Right ventricle myocardium superior (tissue), 1 donor: ENCODE measurements around the gene FAM120A. TPM values are rescaled to one million over a fixed set of nuclear protein-coding genes. Genes with fewer than 3 reads are reported as not detected.
"Not testable (repeated sequence)": the region's sequence is repeated elsewhere in the genome, so short reads cannot be mapped to it uniquely, and the experiment has no call there.

Source experiments
- ATAC-seq: fragments of 200-7000 bp; cut with Tn5 transposase; one replicate; pipeline ENCODE4 v1.9.1; 2020; ENCODE audit warnings: mild to moderate bottlenecking; ENCODE audit not compliant: poor library complexity
- DNase-seq: peaks from one replicate; pipeline ENCODE4 v3.0.0-alpha.2; 2020
- intact Hi-C: fragments of 100-400 bp; cut with DNase I; formaldehyde crosslinking; loops from one replicate; pipeline ENCODE4 v1.11.2; 2022
- total RNA-seq: library from RNA; stranded (reverse); fragmentation: NEBNext Ultra II Directional; extraction: Animal tissue kit (Norgen Biotek cat#: 25700); gene quantifications from one replicate; pipeline ENCODE4 v1.2.1, GENCODE V29; 2021
- donor health status: DM: no; HTN: yes; CAD: no; lungs with severe emphysema.

Gene FAM120A
- total RNA-seq, 1 donor from 2014 or later: 83.4 TPM

DNA sequence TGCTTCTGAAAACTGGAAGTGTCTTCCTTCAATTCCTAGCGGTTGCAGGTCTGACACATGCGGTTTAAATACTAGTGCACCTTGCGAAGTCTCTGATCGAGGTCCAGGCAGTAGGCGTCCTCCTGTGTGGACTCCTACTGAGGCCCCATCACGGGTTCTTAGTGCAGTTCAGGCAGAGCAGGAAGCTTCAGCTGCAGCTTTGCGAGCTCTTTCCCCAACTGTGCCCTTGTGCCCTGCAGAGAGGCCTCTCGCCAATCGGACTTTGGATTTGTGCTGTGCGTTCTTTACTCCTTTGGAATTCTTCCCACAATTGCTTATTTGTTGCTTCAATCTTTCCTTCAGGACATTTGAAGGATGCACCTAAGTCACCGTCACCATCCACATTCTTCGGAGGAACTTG, 42.5 kb downstream of the FAM120A start:
- DNase-seq: no peak
- ATAC-seq: no peak
- intact Hi-C loops: no loop called here

DNA sequence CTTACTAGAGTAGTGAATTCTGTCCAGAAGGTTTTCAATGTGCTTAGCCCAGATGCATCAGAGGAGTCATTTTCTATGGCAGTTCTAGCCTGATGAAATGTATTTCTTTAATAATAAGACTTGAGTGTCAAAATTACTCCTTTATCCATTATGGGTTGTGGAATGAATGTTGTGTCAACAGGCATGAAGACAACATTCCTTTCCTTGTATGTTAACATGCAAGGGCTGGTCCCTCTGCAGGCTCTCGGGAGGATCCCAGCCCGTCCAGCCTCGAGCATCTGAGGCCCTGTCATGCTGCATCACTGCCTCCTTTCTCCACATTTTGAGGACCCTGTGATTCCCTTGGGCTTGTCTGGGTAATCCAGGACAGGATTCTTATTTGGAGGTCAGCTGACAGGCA, 44.8 kb downstream of the FAM120A start:
- intact Hi-C loops: no loop called here
- no peak for DNase-seq
- ATAC-seq: no peak

GRCh38 chr9:93500571-93501298, 49.2 kb downstream of the FAM120A start:
- ATAC-seq (no peak), DNase-seq (no peak)
- intact Hi-C loops: loop anchor here (10.0 kb wide), 1 partner anchor 46 kb away; the partner anchor contains the start of genes FAM120A and FAM120AOS

DNA sequence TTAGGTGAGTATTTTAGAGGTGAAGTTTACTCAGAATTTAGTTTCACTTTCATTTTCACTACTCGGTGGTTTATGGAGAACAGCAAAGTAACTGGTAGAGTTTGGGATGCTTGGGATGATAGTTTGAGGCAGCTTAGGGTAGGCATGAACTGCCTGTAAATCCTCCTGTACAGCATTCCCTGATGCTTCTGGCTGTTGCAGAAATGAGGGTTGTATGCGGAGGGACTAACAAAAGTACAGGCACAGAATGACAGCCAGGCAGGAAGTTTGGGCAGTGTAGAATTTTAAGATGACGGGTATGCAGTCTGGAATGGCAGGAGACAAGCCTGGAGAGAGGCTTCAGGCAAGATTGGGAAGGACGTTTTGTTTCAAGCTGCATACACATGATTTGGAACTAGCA, 49.9 kb downstream of the FAM120A start:
- ATAC-seq (peak; percentile 39), DNase-seq (no peak)
- intact Hi-C loops: loop anchor here (10.0 kb wide), 1 partner anchor 47 kb away; the partner anchor contains the start of genes FAM120A and FAM120AOS

DNA sequence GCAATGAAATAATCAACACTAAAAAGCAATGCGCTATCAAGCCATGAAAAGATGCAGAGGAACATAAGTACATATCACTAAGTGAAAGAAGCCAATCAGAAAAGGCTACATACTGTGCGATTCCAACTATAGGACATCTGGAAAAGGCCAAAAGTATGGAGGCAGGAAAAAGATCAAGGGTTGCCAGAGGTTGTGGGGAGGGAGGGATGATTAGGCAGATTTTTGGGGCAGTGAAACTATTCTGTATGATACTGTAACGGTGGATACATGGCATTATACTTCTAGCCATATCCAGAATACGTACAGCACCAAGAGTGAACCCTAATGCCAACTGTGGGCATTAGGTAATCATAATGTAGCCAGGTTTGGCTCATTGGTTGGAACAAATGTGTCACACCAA, 51.9 kb downstream of the FAM120A start:
- no peak for DNase-seq
- intact Hi-C loops: loop anchor here (10.0 kb wide), 1 partner anchor 49 kb away; the partner anchor contains the start of genes FAM120A and FAM120AOS
- no peak for ATAC-seq

DNA sequence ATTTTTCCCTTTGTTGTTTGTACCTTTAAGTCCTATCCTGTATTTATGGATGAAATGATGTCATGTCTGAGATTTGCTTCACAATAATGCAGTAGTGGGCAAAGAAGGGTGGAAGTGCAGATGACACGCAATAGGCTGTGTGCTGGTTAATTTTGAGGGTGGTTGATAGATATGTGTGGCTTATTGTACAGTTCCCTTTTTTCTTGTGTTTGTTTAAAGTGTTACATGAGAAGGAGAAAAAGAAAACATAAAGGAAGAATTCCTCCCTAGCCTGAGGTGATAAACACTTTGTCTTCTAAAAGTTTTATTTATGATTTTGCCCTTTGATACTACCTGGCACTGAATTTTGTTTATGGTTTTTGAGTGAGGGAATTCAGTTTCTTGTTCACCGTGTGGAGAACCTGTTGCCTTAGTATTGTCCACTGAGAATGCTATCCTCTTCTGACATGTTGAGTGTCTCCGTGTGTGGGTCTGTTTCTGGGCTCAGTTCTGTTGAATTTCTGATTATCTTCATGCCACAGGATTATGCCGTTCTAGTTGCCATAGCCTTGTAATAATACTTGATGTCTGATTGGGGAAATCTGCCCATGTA, 54.2 kb downstream of the FAM120A start:
- DNase-seq: no peak
- no peak for ATAC-seq
- intact Hi-C loops: loop anchor here (10.0 kb wide), 1 partner anchor 51 kb away; the partner anchor contains the start of genes FAM120A and FAM120AOS

- intact Hi-C loops: loop anchor here (10.0 kb wide), 1 partner anchor 53 kb away; the partner anchor contains the start of genes FAM120A and FAM120AOS
- no peak for ATAC-seq
- no peak for DNase-seq
Measured at GRCh38 chr9:93507768-93508167, 56.3 kb downstream of the FAM120A start.

GRCh38 chr9:93508207-93508606, 56.7 kb downstream of the FAM120A start:
- DNase-seq (no peak), ATAC-seq (no peak)
- intact Hi-C loops: loop anchor here (10.0 kb wide), 1 partner anchor 53 kb away; the partner anchor contains the start of genes FAM120A and FAM120AOS

DNA sequence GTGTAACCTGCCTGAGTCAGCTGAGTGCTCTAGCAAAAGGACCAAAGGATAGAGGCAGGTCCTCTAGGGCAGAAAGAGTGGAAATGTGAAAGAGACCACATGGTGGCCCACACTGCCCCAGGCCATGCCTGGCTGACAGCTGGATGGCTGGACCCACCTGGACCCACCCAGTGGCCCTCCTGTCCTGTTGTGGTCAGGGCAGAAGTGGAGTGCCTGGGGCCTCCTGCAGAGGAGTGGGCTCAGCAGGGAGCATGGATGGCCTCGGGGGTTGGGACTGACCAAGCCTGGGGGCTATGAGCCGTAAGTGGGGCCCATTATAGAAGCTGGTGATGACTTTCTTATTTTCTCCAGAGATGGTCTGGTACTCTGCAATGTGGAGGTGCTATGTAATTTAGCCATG, 57.6 kb downstream of the FAM120A start:
- intact Hi-C loops: loop anchor here (10.0 kb wide), 1 partner anchor 54 kb away; the partner anchor contains the start of genes FAM120A and FAM120AOS
- ATAC-seq (no peak), DNase-seq (no peak)

DNA sequence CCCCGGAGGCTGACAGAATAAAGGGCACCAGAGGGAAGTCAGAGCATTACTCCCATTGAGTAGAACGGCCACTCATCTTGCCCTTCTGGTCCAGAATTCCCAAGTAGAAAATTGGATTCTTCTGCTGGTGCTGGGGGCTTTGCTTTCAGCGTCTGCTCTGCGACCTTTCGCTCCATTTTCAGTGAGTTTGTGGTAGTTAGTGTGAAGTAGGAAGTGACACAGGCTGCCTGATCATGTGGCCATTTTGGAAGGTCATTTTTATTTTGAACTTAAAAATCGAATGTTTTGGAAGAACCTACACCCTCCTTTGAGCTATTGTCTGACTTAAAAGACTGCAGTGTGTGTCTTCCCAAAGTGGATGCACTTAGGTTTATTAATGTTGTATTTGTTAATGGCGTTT, 58.6 kb downstream of the FAM120A start:
- intact Hi-C loops: no loop called here
- DNase-seq: no peak
- no peak for ATAC-seq

DNA sequence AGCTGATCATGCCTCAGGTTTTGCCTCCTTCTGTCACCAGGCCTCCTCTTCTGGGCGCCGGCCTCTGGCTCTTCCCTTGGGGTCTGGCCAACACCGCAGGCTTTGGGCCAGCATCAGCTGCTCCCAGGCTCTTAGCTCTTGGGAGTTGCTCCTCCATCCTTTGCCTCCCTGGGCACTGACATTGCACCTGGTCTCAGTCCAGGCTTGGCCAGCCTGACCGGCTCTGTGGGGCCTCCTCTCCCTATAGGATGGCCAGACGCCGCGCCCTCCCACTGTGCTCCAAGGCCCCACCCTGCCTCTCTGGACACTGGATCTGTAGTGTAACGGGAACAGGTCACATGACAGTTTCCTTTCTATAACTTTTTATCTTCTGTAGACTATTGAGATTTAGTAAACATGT, 59.7 kb downstream of the FAM120A start:
- intact Hi-C loops: not testable (repeated sequence)
- ATAC-seq: peak; percentile 95
- DNase-seq: peak; percentile 87

GRCh38 chr9:93512170-93512812, 60.8 kb downstream of the FAM120A start:
- ATAC-seq, DNase-seq, intact Hi-C loops: not testable (repeated sequence)

GRCh38 chr9:93513606-93514005, 62.1 kb downstream of the FAM120A start:
- DNase-seq: no peak
- intact Hi-C loops: no loop called here
- ATAC-seq: no peak

DNA sequence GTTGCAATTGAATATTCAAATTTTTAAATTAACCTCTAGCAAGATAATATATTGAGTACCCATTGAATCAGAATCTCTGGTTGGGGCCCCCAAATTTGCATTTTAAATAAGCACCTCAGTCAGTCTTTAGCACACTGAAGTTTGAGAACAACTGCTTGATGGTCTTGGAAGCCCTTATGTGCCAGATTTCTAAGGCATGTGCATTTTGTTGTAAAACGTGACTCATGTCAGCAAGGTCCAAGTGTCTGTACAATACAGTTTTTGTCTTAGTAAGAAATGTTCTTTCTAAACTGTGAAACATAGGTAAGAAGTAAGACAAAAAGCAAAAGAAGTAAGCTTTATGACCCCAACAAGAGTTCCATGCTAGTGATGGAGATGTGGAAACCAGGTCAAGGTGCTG, 65.8 kb downstream of the FAM120A start:
- no peak for DNase-seq
- no peak for ATAC-seq
- intact Hi-C loops: no loop called here

- ATAC-seq (no peak), DNase-seq (no peak)
- intact Hi-C loops: no loop called here
Measured at GRCh38 chr9:93520523-93520922, 69.0 kb downstream of the FAM120A start.

DNA sequence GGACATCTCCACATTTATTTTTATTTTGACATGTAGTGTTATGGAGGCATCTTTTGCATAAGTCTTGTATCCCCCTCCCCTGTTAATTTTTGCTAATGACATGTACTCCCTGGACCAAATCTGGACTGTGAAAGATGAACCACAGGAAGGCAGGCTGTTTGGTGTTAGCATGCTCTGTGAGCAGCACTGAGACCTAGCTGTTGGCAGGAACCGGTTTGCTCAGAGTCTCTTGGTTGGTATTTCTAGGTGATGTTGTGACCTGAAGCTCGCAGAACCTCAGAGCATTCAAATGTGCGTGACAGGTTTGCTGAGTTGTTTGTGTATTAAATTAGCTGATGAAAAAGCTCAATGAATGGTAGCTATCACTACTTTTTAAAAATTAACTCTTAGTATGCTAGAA, 71.3 kb downstream of the FAM120A start:
- ATAC-seq (peak; percentile 45), DNase-seq (no peak)
- intact Hi-C loops: no loop called here

DNA sequence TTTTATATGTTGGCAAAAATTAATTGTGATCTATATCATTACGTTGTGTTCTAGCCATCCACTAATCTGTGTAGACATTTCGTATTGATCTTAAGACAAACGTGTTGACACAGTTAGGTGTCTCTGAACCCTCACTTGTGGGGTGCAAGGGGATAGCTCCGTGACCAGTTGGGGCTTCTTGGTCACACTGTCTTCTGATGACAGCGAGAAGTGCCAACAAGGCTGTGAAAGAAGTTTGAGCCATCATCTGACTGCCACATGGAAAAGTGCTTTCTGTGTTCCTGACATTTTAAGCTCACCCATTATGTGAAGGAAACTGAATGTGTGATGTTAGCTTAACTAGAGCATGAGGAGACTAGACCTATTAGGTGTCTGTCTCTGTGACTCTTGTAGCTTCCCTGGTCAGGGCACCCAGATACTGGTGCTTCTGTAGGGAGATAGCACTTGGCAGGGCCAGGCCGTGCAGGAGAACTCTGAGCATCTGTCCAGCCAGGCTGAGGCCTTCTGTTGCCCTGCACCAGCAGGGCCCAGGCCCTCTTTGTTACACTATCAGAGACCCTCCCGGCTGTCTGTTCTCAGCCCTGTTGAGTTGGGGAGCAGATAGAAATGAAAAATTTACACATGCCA, 72.1 kb downstream of the FAM120A start:
- intact Hi-C loops: no loop called here
- ATAC-seq: peak; percentile 77
- DNase-seq: no peak

DNA sequence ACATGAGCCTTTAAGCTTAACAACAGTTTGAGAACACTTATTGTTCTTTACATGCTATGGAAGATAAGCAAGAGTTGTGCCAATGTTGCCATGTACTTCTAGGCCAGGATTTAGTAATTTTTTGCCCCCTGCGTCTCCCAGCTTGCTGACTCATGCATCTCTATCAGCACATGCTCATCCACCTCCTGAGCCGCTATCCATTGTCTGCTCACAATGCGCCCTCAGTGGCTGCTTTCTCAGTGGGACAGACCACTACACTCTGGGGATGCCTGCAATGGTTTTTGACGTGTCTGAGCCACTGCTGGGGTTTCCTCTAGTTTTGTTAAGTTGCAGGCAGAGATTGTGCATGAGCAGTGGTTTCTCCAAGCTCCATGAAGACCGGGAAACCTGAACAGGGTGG, 74.0 kb downstream of the FAM120A start:
- ATAC-seq: no peak
- DNase-seq: no peak
- intact Hi-C loops: no loop called here

GRCh38 chr9:93531374-93531773, 79.9 kb downstream of the FAM120A start:
- ATAC-seq (no peak), DNase-seq (no peak)
- intact Hi-C loops: no loop called here
